CD4-positive, alpha-beta memory T cell (primary cell): ENCODE results near the gene DENND2A. TPM values are rescaled to one million over a fixed set of nuclear protein-coding genes. Genes with fewer than 3 reads are reported as not detected.
"Not testable (repeated sequence)": the region's sequence is repeated elsewhere in the genome, so short reads cannot be mapped to it uniquely, and the experiment has no call there.

Experiments
- CTCF ChIA-PET: fragments of 350-600 bp; sonication (Branson Sonifier 250); formaldehyde crosslinking; loops from one replicate; lab custom pipeline; 2021; ENCODE audit warnings: inconsistent platforms; ENCODE audit not compliant: partially characterized antibody; lab: Charles Lee
- POLR2A ChIA-PET: fragments of 350-600 bp; sonication (Branson Sonifier 250); formaldehyde crosslinking; loops from one replicate; lab custom pipeline; 2021; ENCODE audit not compliant: partially characterized antibody; lab: Charles Lee
- DNase-seq, 5 donors: peaks; one replicate each; pipeline versions ENCODE4 v3.0.0 to v3.0.0-alpha.2; 2020 to 2022; ENCODE audit warnings: mixed read lengths in 1 of 5
- H3K27ac ChIP-seq: one replicate; pipeline ENCODE4 v1.7.0; 2013; ENCODE audit warnings: low read depth, low read length
- H3K27me3 ChIP-seq: 2 replicates; pipeline ENCODE4 v1.7.0; 2013; ENCODE audit warnings: mild to moderate bottlenecking, low read length, moderate library complexity; ENCODE audit not compliant: insufficient read depth
- H3K36me3 ChIP-seq: 2 replicates; pipeline ENCODE4 v1.7.0; 2013; ENCODE audit warnings: mild to moderate bottlenecking, low read length, moderate library complexity; ENCODE audit not compliant: insufficient read depth
- H3K4me1 ChIP-seq: 2 replicates; pipeline ENCODE4 v1.7.0; 2013; ENCODE audit warnings: mild to moderate bottlenecking, low read length, moderate library complexity; ENCODE audit not compliant: insufficient read depth
- H3K4me3 ChIP-seq, 2 donors: one replicate each; pipeline ENCODE4 v1.7.0; 2013; ENCODE audit warnings: low read length in 2 of 2, mild to moderate bottlenecking in 1 of 2
- H3K9me3 ChIP-seq, 2 donors: one replicate each; pipeline ENCODE4 v1.7.0; 2013; ENCODE audit warnings: low read length in 2 of 2, control low read depth in 1 of 2; ENCODE audit not compliant: control insufficient read depth in 1 of 2
- H3K27ac Mint-ChIP-seq, 7 donors: one replicate each; pipeline ENCODE4 v1.8.0; 2020 to 2021; ENCODE audit warnings: mixed read lengths in 7 of 7, mild to moderate bottlenecking in 6 of 7, inconsistent platforms in 3 of 7, moderate library complexity in 3 of 7
- H3K27me3 Mint-ChIP-seq, 2 donors: one replicate each; pipeline ENCODE4 v1.8.0; 2020 to 2021; ENCODE audit warnings: mixed read lengths in 2 of 2
- H3K36me3 Mint-ChIP-seq, 2 donors: one replicate each; pipeline ENCODE4 v1.8.0; 2020 to 2021; ENCODE audit warnings: mixed read lengths in 2 of 2, inconsistent platforms in 1 of 2, mild to moderate bottlenecking in 1 of 2
- H3K4me1 Mint-ChIP-seq, 4 donors: one replicate each; pipeline ENCODE4 v1.8.0; 2020 to 2021; ENCODE audit warnings: mixed read lengths in 4 of 4, mild to moderate bottlenecking in 1 of 4
- H3K4me3 Mint-ChIP-seq, 8 donors: one replicate each; pipeline ENCODE4 v1.8.0; 2020 to 2021; ENCODE audit warnings: mixed read lengths in 8 of 8, mild to moderate bottlenecking in 7 of 8, moderate library complexity in 6 of 8, inconsistent platforms in 3 of 8
- H3K9me3 Mint-ChIP-seq, 8 donors: one replicate each; pipeline ENCODE4 v1.8.0; 2020 to 2021; ENCODE audit warnings: mixed read lengths in 8 of 8, mild to moderate bottlenecking in 5 of 8, inconsistent platforms in 3 of 8, moderate library complexity in 1 of 8
- intact Hi-C: fragments of 100-400 bp; cut with micrococcal nuclease; formaldehyde crosslinking; loops from one replicate; pipeline ENCODE4 v1.15.1; 2023
- polyA plus RNA-seq, 2 donors: library from polyadenylated mRNA; unstranded; fragments of 300-500 nt; fragmentation: Illumina TruSeq; gene quantifications; one replicate each; pipeline ENCODE4 v1.2.3, GENCODE V29; 2021
- total RNA-seq, 2 experiments: library from RNA; stranded (reverse); gene quantifications; one replicate each; pipeline ENCODE4 v1.2.3, GENCODE V29; 2021

DENND2A gene
- total and polyA plus RNA-seq, 4 experiments from 2014 or later = not detected

GRCh38 chr7:140673063-140673773, 32.6 kb upstream of the DENND2A start:
- Histone ChIP-seq H3K4me3 (peak overlapping the region; percentile 61 to 65), H3K4me1 (peaks cover 28% of the 10 kb centered on the region), H3K27me3 (no peaks in the 10 kb centered on the region), H3K27ac (peak overlapping the region; percentile 74), H3K36me3 (peaks cover 4% of the 10 kb centered on the region), H3K9me3 (no peaks in the 10 kb centered on the region)
- Mint-ChIP-seq H3K36me3 (peaks cover 15 to 20% of the 10 kb centered on the region in 2 donors), H3K4me3 (peak overlapping the region; percentile 81 to 95 (median 88)), H3K27ac (peak overlapping the region; percentile 82 to 94 (median 92)), H3K27me3 (no peaks in the 10 kb centered on the region), H3K4me1 (peaks cover 17 to 42% (median 22%) of the 10 kb centered on the region in 4 donors), H3K9me3 (no peaks in the 10 kb centered on the region)
- intact Hi-C loops = loop anchor here (1.0 to 10.0 kb wide), 4 partner anchors 23 to 1328 kb away; partner anchors contain the start of genes FMC1, MKRN1, MRPS33 and NDUFB2
- ChIA-PET POLR2A (interaction anchor here (0.7 to 3.6 kb wide), 15 partner anchors 9 to 498 kb away, joined by 3 to 57 read pairs (median 4); partner anchors contain the start of gene NDUFB2), CTCF (interaction anchor here (0.8 to 1.8 kb wide), 8 partner anchors 9 to 342 kb away, joined by 3 to 4 read pairs (median 3); partner anchors contain the start of genes MRPS33 and NDUFB2)
- peak; percentile 68 to 78 (median 74) for DNase-seq

- Mint-ChIP-seq H3K4me3 (peak within 1 kb of the TSS; percentile 81 to 95 (median 88)), H3K9me3 (no peaks in the 10 kb centered on the region), H3K27ac (peak within 1 kb of the TSS; percentile 90 to 94 (median 92)), H3K27me3 (no peaks in the 10 kb centered on the region), H3K4me1 (peaks cover 16 to 39% (median 18%) of the 10 kb centered on the region in 4 donors), H3K36me3 (peaks cover 8 to 13% of the 10 kb centered on the region in 2 donors)
- no peaks in the 10 kb centered on the region for H3K27me3 ChIP-seq
- ChIA-PET CTCF (interaction anchor here (0.8 to 1.8 kb wide), 7 partner anchors 10 to 195 kb away, joined by 3 read pairs; partner anchors contain the start of gene NDUFB2), POLR2A (interaction anchor here (0.7 to 3.6 kb wide), 11 partner anchors 10 to 497 kb away, joined by 3 to 57 read pairs (median 5); partner anchors contain the start of gene NDUFB2)
- no peaks in the 10 kb centered on the region for H3K9me3 ChIP-seq
- H3K4me3 ChIP-seq = peak within 1 kb of the TSS; percentile 61 to 65
- peak within 1 kb of the TSS; percentile 74 for H3K27ac ChIP-seq
- intact Hi-C loops = loop anchor here (1.0 to 10.0 kb wide), 4 partner anchors 24 to 1328 kb away; partner anchors contain the start of genes FMC1, MKRN1, MRPS33 and NDUFB2
- H3K4me1 ChIP-seq = peaks cover 28% of the 10 kb centered on the region
- H3K36me3 ChIP-seq = no peaks in the 10 kb centered on the region
- DNase-seq = peak in 1 of 5 donors; percentile 66
Measured at GRCh38 chr7:140672382-140673062, 31.9 kb upstream of the DENND2A start, which contains the start of gene ADCK2. ADCK2 (plus strand) TSS chr7:140672945; CDS start chr7:140673331, 386 bp downstream.

- peak overlapping the region; percentile 73 to 84 (median 78) for H3K4me3 Mint-ChIP-seq
- Histone ChIP-seq H3K4me1 (peaks cover 28% of the 10 kb centered on the region), H3K27ac (no peak overlapping the region), H3K9me3 (no peaks in the 10 kb centered on the region), H3K36me3 (no peaks in the 10 kb centered on the region), H3K27me3 (no peaks in the 10 kb centered on the region), H3K4me3 (no peak overlapping the region)
- POLR2A ChIA-PET = interaction anchor here (1.6 to 3.6 kb wide), 5 partner anchors 11 to 195 kb away, joined by 4 to 57 read pairs (median 11); partner anchors contain the start of gene NDUFB2
- H3K27ac Mint-ChIP-seq = peak overlapping the region in 6 of 7 donors; percentile 71 to 90 (median 82)
- no peaks in the 10 kb centered on the region for H3K9me3 Mint-ChIP-seq
- peaks cover 6 to 11% of the 10 kb centered on the region in 2 donors for H3K36me3 Mint-ChIP-seq
- peaks cover 16 to 36% (median 18%) of the 10 kb centered on the region in 4 donors for H3K4me1 Mint-ChIP-seq
- intact Hi-C loops = loop anchor here (2.0 to 10.0 kb wide), 2 partner anchors 343 to 1327 kb away; partner anchors contain the start of genes FMC1 and MRPS33
- no peaks in the 10 kb centered on the region for H3K27me3 Mint-ChIP-seq
- no peak for DNase-seq
- CTCF ChIA-PET = no interaction called here
Measured at GRCh38 chr7:140671966-140672365, 31.4 kb upstream of the DENND2A start.

- Mint-ChIP-seq H3K4me1 (peaks cover 10 to 26% (median 15%) of the 10 kb centered on the region in 4 donors), H3K4me3 (peak overlapping the region in 2 of 8 donors; percentile 17 to 54), H3K27ac (no peak overlapping the region), H3K9me3 (no peaks in the 10 kb centered on the region), H3K36me3 (peaks cover 0 to 3% of the 10 kb centered on the region in 2 donors), H3K27me3 (no peaks in the 10 kb centered on the region)
- H3K36me3 ChIP-seq = no peaks in the 10 kb centered on the region
- intact Hi-C loops = loop anchor here (10.0 kb wide), 1 partner anchor 1326 kb away; the partner anchor contains the start of gene FMC1
- no peak overlapping the region for H3K4me3 ChIP-seq
- POLR2A ChIA-PET = no interaction called here
- no peak for DNase-seq
- H3K27ac ChIP-seq = no peak overlapping the region
- peaks cover 25% of the 10 kb centered on the region for H3K4me1 ChIP-seq
- CTCF ChIA-PET = interaction anchor here (2.9 kb wide), 1 partner anchor 18 kb away, joined by 12 read pairs; no protein-coding TSS in a partner anchor
- H3K9me3 ChIP-seq = no peaks in the 10 kb centered on the region
- no peaks in the 10 kb centered on the region for H3K27me3 ChIP-seq
Measured at GRCh38 chr7:140670343-140670935, 29.8 kb upstream of the DENND2A start.

GRCh38 chr7:140669862-140670261, 29.2 kb upstream of the DENND2A start:
- H3K36me3 ChIP-seq, H3K27me3 Mint-ChIP-seq, H3K27ac ChIP-seq, H3K27me3 ChIP-seq, H3K4me3 ChIP-seq, H3K9me3 Mint-ChIP-seq, DNase-seq, H3K36me3 Mint-ChIP-seq, H3K9me3 ChIP-seq: not testable (repeated sequence)
- peaks cover 20% of the 10 kb centered on the region for H3K4me1 ChIP-seq
- Mint-ChIP-seq H3K4me1 (peaks cover 6 to 20% (median 11%) of the 10 kb centered on the region in 4 donors), H3K4me3 (peak overlapping the region in 2 of 8 donors; percentile 17 to 47), H3K27ac (peak overlapping the region in 1 of 7 donors; percentile 18)
- POLR2A ChIA-PET = interaction anchor here (0.7 kb wide), 1 partner anchor 192 kb away, joined by 3 read pairs; no protein-coding TSS in a partner anchor
- intact Hi-C loops = loop anchor here (10.0 kb wide), 1 partner anchor 1325 kb away; the partner anchor contains the start of gene FMC1
- CTCF ChIA-PET = interaction anchor here (2.9 kb wide), 1 partner anchor 17 kb away, joined by 12 read pairs; no protein-coding TSS in a partner anchor

- H3K27ac ChIP-seq = no peak overlapping the region
- no peaks in the 10 kb centered on the region for H3K27me3 Mint-ChIP-seq
- no peaks in the 10 kb centered on the region for H3K9me3 Mint-ChIP-seq
- H3K4me1 ChIP-seq = peaks cover 15% of the 10 kb centered on the region
- no peaks in the 10 kb centered on the region for H3K9me3 ChIP-seq
- H3K36me3 ChIP-seq = no peaks in the 10 kb centered on the region
- no peak for DNase-seq
- H3K27me3 ChIP-seq = no peaks in the 10 kb centered on the region
- no peaks in the 10 kb centered on the region for H3K36me3 Mint-ChIP-seq
- ChIA-PET POLR2A (interaction anchor here (0.7 kb wide), 2 partner anchors 13 to 192 kb away, joined by 3 to 4 read pairs; no protein-coding TSS in a partner anchor), CTCF (interaction anchor here (0.7 to 2.9 kb wide), 2 partner anchors 13 to 17 kb away, joined by 3 to 12 read pairs; no protein-coding TSS in a partner anchor)
- no peak overlapping the region for H3K4me3 Mint-ChIP-seq
- intact Hi-C loops = no loop called here
- H3K27ac Mint-ChIP-seq = no peak overlapping the region
- no peak overlapping the region for H3K4me3 ChIP-seq
- peaks cover 3 to 15% (median 6%) of the 10 kb centered on the region in 4 donors for H3K4me1 Mint-ChIP-seq
Measured at GRCh38 chr7:140669352-140669751, 28.7 kb upstream of the DENND2A start.
